ENCODE measurements around the gene CCDC24. TPM values are rescaled to one million over a fixed set of nuclear protein-coding genes. Genes with fewer than 3 reads are reported as not detected.

Gene CCDC24
- total and polyA plus RNA-seq, 2 of the 13 experiments (the other 11 are each of a cell fraction or from before 2014, with no cell fraction given): 1.4 to 2.9 TPM

GRCh38 chr1:43994794-43995790, 3.7 kb downstream of the CCDC24 start:
- FAIRE-seq: peak; percentile 50
- intact Hi-C loops (cut with micrococcal nuclease; ENCODE audit: unreplicated experiment): loop anchor here (2.0 kb wide), 1 partner anchor 42 kb away; no protein-coding TSS in a partner anchor
- Histone ChIP-seq H3K4me3 (replicated peaks in 1 of 3; ENCODE audit: insufficient read depth in 1 of 3, low read depth in 2 of 3, low read length in 3 of 3) (no peak overlapping the region), H4K20me1 (ENCODE audit: insufficient read depth, low read length) (no peaks in the 10 kb centered on the region), H3K27me3 (ENCODE audit: control insufficient read depth in 1 of 2, insufficient read depth in 2 of 2, low read length in 2 of 2) (no peaks in the 10 kb centered on the region), H2AFZ (ENCODE audit: low read length) (no peak overlapping the region), H3K36me3 (replicated peaks in 1 of 2; ENCODE audit: control insufficient read depth in 1 of 2, insufficient read depth in 2 of 2, low read length in 2 of 2) (peaks cover 2 to 3% of the 10 kb centered on the region in 2 experiments; a peak in 2 of 5 replicates), H3K27ac (ENCODE audit: extremely low read length, insufficient read depth, low read length) (no peak overlapping the region), H3K79me2 (ENCODE audit: insufficient read depth, low read length) (no peaks in the 10 kb centered on the region), H3K4me2 (ENCODE audit: low read depth, low read length) (no peak overlapping the region), H3K4me1 (ENCODE audit: insufficient read depth, low read length) (peaks cover 54% of the 10 kb centered on the region), H3K9ac (ENCODE audit: insufficient read depth, low read depth, low read length) (no peak overlapping the region), H3K9me3 (ENCODE audit: low read length) (no peaks in the 10 kb centered on the region)
- BruUV-seq (replicated peaks): no TSS peak
- DNase-seq (ENCODE audit: low spot score): peak; percentile 40
- in situ Hi-C loops (cut with HindIII; ENCODE audit: extremely low pct_ligation_motif_present, low pct_unique_long_range_greater_than_20kb): loop anchor here (5.0 kb wide), 1 partner anchor 37 kb away; the partner anchor contains the start of gene SLC6A9
- CTCF ChIA-PET (ENCODE audit: low intra/inter-chr PET ratio, low total read pairs): interaction anchor here (1.3 to 1.5 kb wide), 2 partner anchors 41 to 53 kb away, joined by 6 to 8 read pairs; no protein-coding TSS in a partner anchor
- 46% methylated on average over 5 of the region's 15 CpGs for WGBS (ENCODE audit: low lambda C conversion rate)
- POLR2A ChIA-PET: interaction anchor here (1.1 to 1.2 kb wide), 2 partner anchors 17 to 48 kb away, joined by 3 to 4 read pairs; no protein-coding TSS in a partner anchor
- peak; percentile 63 for ATAC-seq
- peak; percentile 7; the same call in 1 of the 2 replicates for TF ChIP-seq ZFP91 (CRISPR knock-in tag; IDR thresholded peaks at IDR 0.05; ENCODE audit: borderline replicate concordance)
- no peak for TF ChIP-seq ZMYM4 (CRISPR knock-in tag; IDR thresholded peaks at IDR 0.05)
- no peak for TF ChIP-seq HMG20A (CRISPR knock-in tag; IDR thresholded peaks at IDR 0.05; ENCODE audit: borderline replicate concordance)
- TF ChIP-seq ZNF512 (CRISPR knock-in tag; IDR thresholded peaks at IDR 0.05): no peak
- peak in 1 of 2 experiments; percentile 55; a peak in 1 of 4 replicates for TF ChIP-seq HMGXB4 (CRISPR knock-in tag; IDR thresholded peaks at IDR 0.05; ENCODE audit: borderline replicate concordance in 1 of 2, low read depth in 1 of 2)
- TF ChIP-seq ZNF225 (CRISPR knock-in tag; IDR thresholded peaks at IDR 0.05): no peak
- TF ChIP-seq CBX5 (CRISPR knock-in tag; IDR thresholded peaks at IDR 0.05; ENCODE audit: borderline replicate concordance): 0 out of 2 replicates have a peak, but pooled peaks have one; percentile 53
- TF ChIP-seq ARNTL (CRISPR knock-in tag; IDR thresholded peaks at IDR 0.05): no peak
- TF ChIP-seq CREB1 (IDR thresholded peaks at IDR 0.05): no peak
- TF ChIP-seq CREB1 (CRISPR knock-in tag; IDR thresholded peaks at IDR 0.05): no peak; the same call in 1 of the 2 replicates
- peak; percentile 34; the same call in 1 of the 2 replicates for TF ChIP-seq IRF2 (CRISPR knock-in tag; IDR thresholded peaks at IDR 0.05)
- TF ChIP-seq ZFAT (CRISPR knock-in tag; conservative IDR thresholded peaks at IDR 0.05): no peak
- no peak for TF ChIP-seq ZNF558 (CRISPR knock-in tag; IDR thresholded peaks at IDR 0.05; ENCODE audit: borderline replicate concordance)
- TF ChIP-seq KLF16 (CRISPR knock-in tag; IDR thresholded peaks at IDR 0.05): 0 out of 4 replicates have a peak, but pooled peaks of 1 of the 2 experiments have one; percentile 46
- peak; percentile 37; the same call in 1 of the 2 replicates for TF ChIP-seq GATAD2A (CRISPR knock-in tag; IDR thresholded peaks at IDR 0.05)
- no peak for TF ChIP-seq PAWR (CRISPR knock-in tag; IDR thresholded peaks at IDR 0.05; ENCODE audit: borderline replicate concordance)
- peak; percentile 26; the same call in 1 of the 2 replicates for TF ChIP-seq MAZ (IDR thresholded peaks at IDR 0.05; ENCODE audit: borderline replicate concordance, low read depth, low read length)
- TF ChIP-seq MAZ (CRISPR knock-in tag; IDR thresholded peaks at IDR 0.05; ENCODE audit: low read depth): no peak

Measured in HepG2 (cell line).